ENCODE results near the gene CLEC2A. TPM values are rescaled to one million over a fixed set of nuclear protein-coding genes. Genes with fewer than 3 reads are reported as not detected.
A peak's percentile ranks its signal among the peaks of the same experiment; 100 is the strongest.
"Not testable (repeated sequence)": the region's sequence is repeated elsewhere in the genome, so short reads cannot be mapped to it uniquely, and the experiment has no call there.

The CLEC2A gene
- total and polyA plus RNA-seq, 5 donors = not detected

- no peak within 1 kb of the TSS for H3K27ac ChIP-seq (ENCODE audit: low read length)
- no peaks in the 10 kb centered on the region for H3K9me3 ChIP-seq (ENCODE audit: control insufficient read depth, low read length)
- intact Hi-C loops (cut with DNase I) = no loop called here
- ATAC-seq (no peak), DNase-seq (no peak)
- no peaks in the 10 kb centered on the region for H3K27me3 ChIP-seq (ENCODE audit: control insufficient read depth, insufficient read depth)
- H3K4me1 ChIP-seq (ENCODE audit: control insufficient read depth, insufficient read depth, low read length) = no peaks in the 10 kb centered on the region
- no peak within 1 kb of the TSS for H3K4me3 ChIP-seq (ENCODE audit: low read length)
- WGBS = 97% methylated on average over 3 of the region's 3 CpGs
Observed at GRCh38 chr12:9881246-9881645, 50.9 kb downstream of the CLEC2A start, which contains the start of gene KLRF2. KLRF2 (plus strand) TSS chr12:9881489; CDS start chr12:9881596, 107 bp downstream.

- intact Hi-C loops (cut with DNase I) = no loop called here
- ATAC-seq = no peak
- no peak for DNase-seq
Observed at GRCh38 chr12:9880532-9881078, 51.6 kb downstream of the CLEC2A start.

GRCh38 chr12:9876120-9876519 lies 56.0 kb downstream of the CLEC2A start:
- 95% methylated on average over 26 of the region's 26 CpGs for WGBS
- H3K9me3 ChIP-seq (ENCODE audit: control insufficient read depth, low read length); H3K27ac ChIP-seq (ENCODE audit: low read length); H3K4me3 ChIP-seq (ENCODE audit: low read length); H3K27me3 ChIP-seq (ENCODE audit: control insufficient read depth, insufficient read depth); intact Hi-C loops (cut with DNase I); ATAC-seq; H3K4me1 ChIP-seq (ENCODE audit: control insufficient read depth, insufficient read depth, low read length): not testable (repeated sequence)
- peak in 1 of 3 donors; percentile 39 for DNase-seq

More at GRCh38 chr12:9880532-9881078, 51.6 kb downstream of the CLEC2A start:
- WGBS = 85% methylated on average over 4 of the region's 4 CpGs
- H3K4me1 ChIP-seq (ENCODE audit: control insufficient read depth, insufficient read depth, low read length) = no peaks in the 10 kb centered on the region
- H3K27ac ChIP-seq (ENCODE audit: low read length) = no peak overlapping the region
- H3K4me3 ChIP-seq (ENCODE audit: low read length) = no peak overlapping the region
- H3K27me3 ChIP-seq (ENCODE audit: control insufficient read depth, insufficient read depth) = no peaks in the 10 kb centered on the region
- no peaks in the 10 kb centered on the region for H3K9me3 ChIP-seq (ENCODE audit: control insufficient read depth, low read length)

GRCh38 chr12:9872742-9873141 lies 59.4 kb downstream of the CLEC2A start:
- 61% methylated on average over 11 of the region's 11 CpGs for WGBS
- Histone ChIP-seq H3K4me1 (ENCODE audit: control insufficient read depth, insufficient read depth, low read length) (no peaks in the 10 kb centered on the region), H3K9me3 (ENCODE audit: control insufficient read depth, low read length) (no peaks in the 10 kb centered on the region), H3K27ac (ENCODE audit: low read length) (no peak overlapping the region), H3K27me3 (ENCODE audit: control insufficient read depth, insufficient read depth) (no peaks in the 10 kb centered on the region), H3K4me3 (ENCODE audit: low read length) (no peak overlapping the region)
- intact Hi-C loops (cut with DNase I) = no loop called here
- ATAC-seq (peak; percentile 40 to 74), DNase-seq (peak in 2 of 3 donors; percentile 46 to 66)

GRCh38 chr12:9872162-9872561 lies 60.0 kb downstream of the CLEC2A start:
- H3K27ac ChIP-seq (ENCODE audit: low read length) = no peak overlapping the region
- no peaks in the 10 kb centered on the region for H3K9me3 ChIP-seq (ENCODE audit: control insufficient read depth, low read length)
- no peaks in the 10 kb centered on the region for H3K27me3 ChIP-seq (ENCODE audit: control insufficient read depth, insufficient read depth)
- no peak for ATAC-seq
- intact Hi-C loops (cut with DNase I) = no loop called here
- H3K4me3 ChIP-seq (ENCODE audit: low read length) = no peak overlapping the region
- no peak for DNase-seq
- WGBS = 75% methylated on average over 3 of the region's 3 CpGs
- no peaks in the 10 kb centered on the region for H3K4me1 ChIP-seq (ENCODE audit: control insufficient read depth, insufficient read depth, low read length)

- ATAC-seq (no peak), DNase-seq (no peak)
- Histone ChIP-seq H3K27ac (ENCODE audit: low read length) (peak overlapping the region; percentile 75), H3K27me3 (ENCODE audit: control insufficient read depth, insufficient read depth) (no peaks in the 10 kb centered on the region), H3K4me3 (ENCODE audit: low read length) (peak overlapping the region; percentile 38), H3K9me3 (ENCODE audit: control insufficient read depth, low read length) (no peaks in the 10 kb centered on the region), H3K4me1 (ENCODE audit: control insufficient read depth, insufficient read depth, low read length) (no peaks in the 10 kb centered on the region)
- 53% methylated on average over 2 of the region's 2 CpGs for WGBS
- intact Hi-C loops (cut with DNase I) = no loop called here
Observed at GRCh38 chr12:9870286-9870866, 61.8 kb downstream of the CLEC2A start.

- Histone ChIP-seq H3K27me3 (ENCODE audit: control insufficient read depth, insufficient read depth) (no peaks in the 10 kb centered on the region), H3K27ac (ENCODE audit: low read length) (peak within 1 kb of the TSS; percentile 97), H3K4me1 (ENCODE audit: control insufficient read depth, insufficient read depth, low read length) (no peaks in the 10 kb centered on the region), H3K9me3 (ENCODE audit: control insufficient read depth, low read length) (no peaks in the 10 kb centered on the region), H3K4me3 (ENCODE audit: low read length) (peak within 1 kb of the TSS; percentile 87)
- WGBS = 13% methylated on average over 11 of the region's 11 CpGs
- intact Hi-C loops (cut with DNase I) = no loop called here
- peak; percentile 66 to 83 for ATAC-seq
- no peak for DNase-seq
Observed at GRCh38 chr12:9869307-9870161, 62.6 kb downstream of the CLEC2A start, which contains the start of gene CLEC2B. CLEC2B (minus strand) TSS chr12:9869354.

GRCh38 chr12:9868951-9869306 lies 63.2 kb downstream of the CLEC2A start:
- H3K27ac ChIP-seq (ENCODE audit: low read length) = no peak overlapping the region
- WGBS = 31% methylated on average over 4 of the region's 4 CpGs
- no peaks in the 10 kb centered on the region for H3K9me3 ChIP-seq (ENCODE audit: control insufficient read depth, low read length)
- H3K4me1 ChIP-seq (ENCODE audit: control insufficient read depth, insufficient read depth, low read length) = no peaks in the 10 kb centered on the region
- H3K27me3 ChIP-seq (ENCODE audit: control insufficient read depth, insufficient read depth) = no peaks in the 10 kb centered on the region
- no peak for DNase-seq
- ATAC-seq = no peak
- peak overlapping the region; percentile 87 for H3K4me3 ChIP-seq (ENCODE audit: low read length)
- intact Hi-C loops (cut with DNase I) = no loop called here

- no peaks in the 10 kb centered on the region for H3K27me3 ChIP-seq (ENCODE audit: control insufficient read depth, insufficient read depth)
- intact Hi-C loops (cut with DNase I) = no loop called here
- DNase-seq = no peak
- no peak for ATAC-seq
- WGBS = 58% methylated on average over 11 of the region's 11 CpGs
- peak overlapping the region; percentile 87 for H3K4me3 ChIP-seq (ENCODE audit: low read length)
- no peaks in the 10 kb centered on the region for H3K4me1 ChIP-seq (ENCODE audit: control insufficient read depth, insufficient read depth, low read length)
- no peak overlapping the region for H3K27ac ChIP-seq (ENCODE audit: low read length)
- H3K9me3 ChIP-seq (ENCODE audit: control insufficient read depth, low read length) = no peaks in the 10 kb centered on the region
Observed at GRCh38 chr12:9868311-9868801, 63.8 kb downstream of the CLEC2A start.

- DNase-seq (no peak), ATAC-seq (no peak)
- intact Hi-C loops (cut with DNase I) = no loop called here
- Histone ChIP-seq H3K4me1 (ENCODE audit: control insufficient read depth, insufficient read depth, low read length) (no peaks in the 10 kb centered on the region), H3K4me3 (ENCODE audit: low read length) (peak overlapping the region; percentile 71), H3K27me3 (ENCODE audit: control insufficient read depth, insufficient read depth) (no peaks in the 10 kb centered on the region), H3K9me3 (ENCODE audit: control insufficient read depth, low read length) (no peaks in the 10 kb centered on the region), H3K27ac (ENCODE audit: low read length) (no peak overlapping the region)
- WGBS = 49% methylated on average over 4 of the region's 4 CpGs
Observed at GRCh38 chr12:9867531-9867930, 64.6 kb downstream of the CLEC2A start.

- Histone ChIP-seq H3K27ac (ENCODE audit: low read length) (no peak overlapping the region), H3K27me3 (ENCODE audit: control insufficient read depth, insufficient read depth) (no peaks in the 10 kb centered on the region), H3K9me3 (ENCODE audit: control insufficient read depth, low read length) (no peaks in the 10 kb centered on the region), H3K4me1 (ENCODE audit: control insufficient read depth, insufficient read depth, low read length) (no peaks in the 10 kb centered on the region), H3K4me3 (ENCODE audit: low read length) (peak overlapping the region; percentile 71)
- 60% methylated on average over 4 of the region's 4 CpGs for WGBS
- intact Hi-C loops (cut with DNase I) = no loop called here
- ATAC-seq (no peak), DNase-seq (no peak)
Observed at GRCh38 chr12:9866860-9867269, 65.3 kb downstream of the CLEC2A start.
